KMS-11 (cell line): ENCODE measurements around the gene KLHL26.

Experiments
- H2AFZ ChIP-seq: fragments of 200-600 bp; sonication (generic); 2 replicates; pipeline ENCODE4 v1.6.1; 2016; ENCODE audit warnings: antibody characterized with exemption, mixed run types, low read depth
- H3K27ac ChIP-seq: fragments of 200-600 bp; sonication (generic); 2 replicates; pipeline ENCODE4 v1.6.1; 2016; ENCODE audit warnings: mild to moderate bottlenecking, mixed run types
- H3K27me3 ChIP-seq: fragments of 200-600 bp; sonication (generic); 2 replicates; pipeline ENCODE4 v1.6.1; 2017; ENCODE audit warnings: mild to moderate bottlenecking, low read depth, mixed run types, moderate library complexity; ENCODE audit not compliant: insufficient read depth
- H3K36me3 ChIP-seq: fragments of 200-600 bp; sonication (generic); 2 replicates; pipeline ENCODE4 v1.6.1; 2017; ENCODE audit warnings: mild to moderate bottlenecking, mixed run types; ENCODE audit not compliant: insufficient read depth
- H3K4me1 ChIP-seq: fragments of 200-600 bp; sonication (generic); 2 replicates; pipeline ENCODE4 v1.6.1; 2016; ENCODE audit warnings: mild to moderate bottlenecking, low read depth, mixed run types; ENCODE audit not compliant: poor library complexity, severe bottlenecking
- H3K4me2 ChIP-seq: fragments of 200-600 bp; sonication (generic); 2 replicates; pipeline ENCODE4 v1.7.0; 2016; ENCODE audit warnings: mild to moderate bottlenecking, mixed run types
- H3K4me3 ChIP-seq: fragments of 200-600 bp; sonication (generic); IDR thresholded peaks from 2 replicates; pipeline ENCODE4 v1.6.1; 2017; ENCODE audit warnings: low read depth, low read length, mixed read lengths; ENCODE audit not compliant: insufficient read depth
- H3K79me2 ChIP-seq: fragments of 200-600 bp; sonication (generic); 2 replicates; pipeline ENCODE4 v1.6.1; 2016; ENCODE audit warnings: low read depth, mixed run types; ENCODE audit not compliant: insufficient read depth
- H3K9ac ChIP-seq: fragments of 200-600 bp; sonication (generic); 2 replicates; pipeline ENCODE4 v1.6.1; 2016; ENCODE audit warnings: mild to moderate bottlenecking, mixed run types
- H4K20me1 ChIP-seq: fragments of 200-600 bp; sonication (generic); 2 replicates; pipeline ENCODE4 v1.6.1; 2016; ENCODE audit warnings: mild to moderate bottlenecking, mixed run types; ENCODE audit not compliant: insufficient read depth
- TF ChIP-seq, protein P1 (sequence below): fragments of 200-600 bp; sonication (generic); conservative IDR thresholded peaks from 2 replicates; pipeline ENCODE4 v1.6.1; 2017; ENCODE audit warnings: low read depth, mild to moderate bottlenecking, antibody characterized with exemption, low read length, moderate library complexity, mixed read lengths

The KLHL26 gene

GRCh38 chr19:18685597-18686190, 48.9 kb downstream of the KLHL26 start:
- TF ChIP-seq, protein P1, sequence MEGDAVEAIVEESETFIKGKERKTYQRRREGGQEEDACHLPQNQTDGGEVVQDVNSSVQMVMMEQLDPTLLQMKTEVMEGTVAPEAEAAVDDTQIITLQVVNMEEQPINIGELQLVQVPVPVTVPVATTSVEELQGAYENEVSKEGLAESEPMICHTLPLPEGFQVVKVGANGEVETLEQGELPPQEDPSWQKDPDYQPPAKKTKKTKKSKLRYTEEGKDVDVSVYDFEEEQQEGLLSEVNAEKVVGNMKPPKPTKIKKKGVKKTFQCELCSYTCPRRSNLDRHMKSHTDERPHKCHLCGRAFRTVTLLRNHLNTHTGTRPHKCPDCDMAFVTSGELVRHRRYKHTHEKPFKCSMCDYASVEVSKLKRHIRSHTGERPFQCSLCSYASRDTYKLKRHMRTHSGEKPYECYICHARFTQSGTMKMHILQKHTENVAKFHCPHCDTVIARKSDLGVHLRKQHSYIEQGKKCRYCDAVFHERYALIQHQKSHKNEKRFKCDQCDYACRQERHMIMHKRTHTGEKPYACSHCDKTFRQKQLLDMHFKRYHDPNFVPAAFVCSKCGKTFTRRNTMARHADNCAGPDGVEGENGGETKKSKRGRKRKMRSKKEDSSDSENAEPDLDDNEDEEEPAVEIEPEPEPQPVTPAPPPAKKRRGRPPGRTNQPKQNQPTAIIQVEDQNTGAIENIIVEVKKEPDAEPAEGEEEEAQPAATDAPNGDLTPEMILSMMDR: no peak

GRCh38 chr19:18687740-18688465, 51.1 kb downstream of the KLHL26 start:
- Histone ChIP-seq H4K20me1 (no peaks in the 10 kb centered on the region), H3K4me1 (peaks cover 11% of the 10 kb centered on the region), H3K79me2 (peaks cover 9% of the 10 kb centered on the region; the same call in 1 of the 2 replicates), H3K9ac (no peak overlapping the region), H3K36me3 (no peaks in the 10 kb centered on the region), H3K4me2 (no peak overlapping the region), H3K27ac (no peak overlapping the region), H3K27me3 (no peaks in the 10 kb centered on the region), H2AFZ (no peak overlapping the region), H3K4me3 (no peak overlapping the region)
- TF ChIP-seq, protein P1: no peak

More at GRCh38 chr19:18685597-18686190, 48.9 kb downstream of the KLHL26 start:
- Histone ChIP-seq H2AFZ (no peak overlapping the region), H3K27me3 (no peaks in the 10 kb centered on the region), H3K79me2 (peaks cover 9% of the 10 kb centered on the region; the same call in 1 of the 2 replicates), H3K4me3 (no peak overlapping the region), H4K20me1 (no peaks in the 10 kb centered on the region), H3K27ac (no peak overlapping the region), H3K4me2 (no peak overlapping the region), H3K4me1 (peaks cover 13% of the 10 kb centered on the region), H3K9ac (no peak overlapping the region), H3K36me3 (no peaks in the 10 kb centered on the region)

GRCh38 chr19:18696023-18696422, 59.2 kb downstream of the KLHL26 start:
- Histone ChIP-seq H3K27me3 (no peaks in the 10 kb centered on the region), H3K27ac (no peak overlapping the region), H3K4me3 (no peak overlapping the region), H3K4me2 (no peak overlapping the region), H3K79me2 (no peaks in the 10 kb centered on the region), H4K20me1 (no peaks in the 10 kb centered on the region), H3K4me1 (peaks cover 15% of the 10 kb centered on the region), H3K9ac (no peak overlapping the region), H2AFZ (no peak overlapping the region), H3K36me3 (no peaks in the 10 kb centered on the region)
- TF ChIP-seq, protein P1: no peak

GRCh38 chr19:18697680-18698079, 60.9 kb downstream of the KLHL26 start:
- H4K20me1 ChIP-seq: no peaks in the 10 kb centered on the region
- H3K4me3 ChIP-seq: no peak overlapping the region
- no peak overlapping the region for H3K9ac ChIP-seq
- H3K36me3 ChIP-seq: no peaks in the 10 kb centered on the region
- H3K79me2 ChIP-seq: no peaks in the 10 kb centered on the region
- H3K4me2 ChIP-seq: no peak overlapping the region
- TF ChIP-seq, protein P1: no peak
- peaks cover 29% of the 10 kb centered on the region for H3K4me1 ChIP-seq
- H3K27ac ChIP-seq: no peak overlapping the region
- H3K27me3 ChIP-seq: no peaks in the 10 kb centered on the region
- H2AFZ ChIP-seq: no peak overlapping the region
